ENCODE results near the gene NEK9.

- TF ChIP-seq ZNF70 (CRISPR knock-in tag; IDR thresholded peaks at IDR 0.05) (no peak), ARNTL (CRISPR knock-in tag; IDR thresholded peaks at IDR 0.05; ENCODE audit: borderline replicate concordance, low read depth) (no peak), OSR1 (CRISPR knock-in tag; IDR thresholded peaks at IDR 0.05) (no peak), RARB (CRISPR knock-in tag; IDR thresholded peaks at IDR 0.05) (no peak), PATZ1 (CRISPR knock-in tag; IDR thresholded peaks at IDR 0.05; ENCODE audit: borderline replicate concordance) (no peak), TSHZ2 (CRISPR knock-in tag; IDR thresholded peaks at IDR 0.05) (no peak), ZNF565 (CRISPR knock-in tag; conservative IDR thresholded peaks at IDR 0.05; ENCODE audit: low read depth) (no peak), ISL1 (CRISPR knock-in tag; IDR thresholded peaks at IDR 0.05) (no peak), CSRNP3 (CRISPR knock-in tag; IDR thresholded peaks at IDR 0.05) (no peak), ZFP30 (CRISPR knock-in tag; IDR thresholded peaks at IDR 0.05) (no peak)
These were observed 34.1 kb downstream of the NEK9 start for GRCh38 chr14:75092698-75093097.

Measured in SK-N-SH treated with all-trans-retinoic acid at 6 μM for 48 hours (cell line).